Spinal cord (tissue), 10 donors: ENCODE measurements around the gene GUCY2C. TPM values are rescaled to one million over a fixed set of nuclear protein-coding genes. Genes with fewer than 3 reads are reported as not detected.
A peak's percentile ranks its signal among the peaks of the same experiment; 100 is the strongest.
"Not testable (repeated sequence)": the region's sequence is repeated elsewhere in the genome, so short reads cannot be mapped to it uniquely, and the experiment has no call there.

Source experiments
- DNase-seq, 6 donors: peaks; one replicate each; pipeline versions ENCODE4 v3.0.0 to v3.0.0-alpha.2; 2013 to 2015; ENCODE audit warnings: low spot score in 6 of 6, low read depth in 4 of 6
- H3K27ac ChIP-seq: one replicate; pipeline ENCODE4 v1.5.1; 2013; ENCODE audit warnings: low read depth, low read length, control low read depth
- H3K27me3 ChIP-seq: one replicate; pipeline ENCODE4 v1.6.1; 2013; ENCODE audit warnings: low read length; ENCODE audit not compliant: control insufficient read depth, insufficient read depth
- H3K36me3 ChIP-seq: one replicate; pipeline ENCODE4 v1.6.1; 2013; ENCODE audit warnings: low read length; ENCODE audit not compliant: control insufficient read depth, insufficient read depth
- H3K4me1 ChIP-seq: one replicate; pipeline ENCODE4 v1.6.1; 2013; ENCODE audit warnings: low read length; ENCODE audit not compliant: control insufficient read depth, insufficient read depth
- H3K4me3 ChIP-seq: one replicate; pipeline ENCODE4 v1.5.1; 2013; ENCODE audit warnings: low read depth, low read length, control low read depth
- H3K9me3 ChIP-seq: one replicate; pipeline ENCODE4 v1.6.1; 2013; ENCODE audit warnings: low read length; ENCODE audit not compliant: control insufficient read depth, insufficient read depth
- WGBS: methylation state at CpG from one replicate; pipeline ENCODE4 v1.1.5; 2013; ENCODE audit warnings: missing lambda C conversion rate; ENCODE audit not compliant: insufficient coverage; 5-methylcytosine and 5-hydroxymethylcytosine counted together
- polyA plus RNA-seq, 2 donors: library from polyadenylated mRNA; unstranded; fragments of 120-200 nt; gene quantifications; one replicate each; pipeline ENCODE4 v1.2.1, GENCODE V29; 2013; ENCODE audit not compliant: insufficient read length in 2 of 2
- total RNA-seq, 2 donors: library from RNA; depleted of rRNA in 1 of 2; stranded (reverse); fragments of 120-200 nt in 1 of 2; fragments of >200 nt in 1 of 2; gene quantifications; one replicate each; pipeline versions ENCODE4 v1.2.3 to v1.2.4, GENCODE V29; 2013 to 2014
- donor health status: healthy.

GUCY2C gene
- total and polyA plus RNA-seq, 4 donors = 0.10 to 0.27 (median 0.16) TPM; not detected in 1

DNA sequence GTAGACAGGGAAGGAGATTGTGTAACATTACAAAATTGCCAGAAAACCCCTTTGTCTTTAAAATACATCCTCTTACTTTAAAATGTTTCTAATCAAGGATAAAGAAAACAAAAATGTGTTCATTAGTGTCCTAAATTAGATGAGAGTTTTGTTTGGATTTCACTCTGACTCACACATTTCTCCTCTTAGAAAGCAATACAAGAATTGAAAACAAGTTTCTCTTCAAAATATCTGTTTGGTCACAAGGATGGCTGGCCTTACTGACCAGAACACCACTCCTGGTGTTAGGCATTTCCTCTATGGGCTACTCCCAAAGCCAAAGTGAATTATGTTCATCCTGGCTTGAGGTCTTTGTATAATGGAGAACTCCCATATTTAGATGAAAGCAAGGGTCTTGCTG lies 6.4 kb downstream of the GUCY2C start:
- H3K27ac ChIP-seq = no peak overlapping the region
- H3K36me3 ChIP-seq = no peaks in the 10 kb centered on the region
- no peak overlapping the region for H3K4me3 ChIP-seq
- DNase-seq = no peak
- no peaks in the 10 kb centered on the region for H3K27me3 ChIP-seq
- H3K9me3 ChIP-seq = no peaks in the 10 kb centered on the region
- no peaks in the 10 kb centered on the region for H3K4me1 ChIP-seq

DNA sequence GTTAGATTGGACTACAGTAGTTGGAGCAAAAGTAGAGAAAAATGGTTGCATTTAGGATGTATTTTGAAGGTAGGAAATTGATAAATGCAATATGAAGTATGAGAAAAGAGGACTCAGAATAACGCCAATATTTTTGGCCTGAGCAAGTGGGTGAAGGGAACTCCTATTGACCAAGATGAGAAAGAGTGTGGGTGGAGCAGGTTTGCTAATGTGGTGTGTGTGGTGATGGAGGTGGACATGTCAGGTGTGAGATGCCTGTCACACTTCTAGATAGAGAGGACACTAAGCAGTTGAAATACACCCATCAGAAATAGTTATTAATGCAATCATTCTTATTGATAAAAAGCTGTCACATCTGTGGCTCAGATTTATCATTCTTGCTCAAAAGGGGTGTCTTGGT lies 7.3 kb downstream of the GUCY2C start:
- no peak overlapping the region for H3K27ac ChIP-seq
- 86% methylated on average over 1 of the region's 1 CpG for WGBS
- H3K36me3 ChIP-seq = no peaks in the 10 kb centered on the region
- H3K9me3 ChIP-seq = no peaks in the 10 kb centered on the region
- H3K4me1 ChIP-seq = no peaks in the 10 kb centered on the region
- no peak overlapping the region for H3K4me3 ChIP-seq
- no peak for DNase-seq
- H3K27me3 ChIP-seq = no peaks in the 10 kb centered on the region

DNA sequence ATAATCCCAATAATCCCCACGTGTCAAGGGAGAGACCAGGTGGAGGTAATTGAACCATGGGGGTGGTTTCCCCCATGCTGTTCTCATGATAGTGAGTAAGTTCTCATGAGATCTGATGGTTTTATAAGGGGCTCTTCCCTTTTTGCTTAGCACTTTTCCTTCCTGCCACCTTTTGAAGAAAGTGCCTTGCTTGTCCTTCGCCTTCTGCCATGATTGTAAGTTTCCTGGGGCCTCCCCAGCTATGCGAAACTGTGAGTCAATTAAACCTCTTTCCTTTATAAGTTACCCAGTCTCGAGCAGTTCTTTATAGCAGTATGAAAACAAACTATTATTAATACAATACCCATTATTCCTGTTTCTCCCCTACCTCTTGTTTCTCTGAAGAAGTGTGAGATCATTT lies 14.2 kb downstream of the GUCY2C start:
- not testable (repeated sequence) for DNase-seq, H3K27me3 ChIP-seq, H3K27ac ChIP-seq, H3K9me3 ChIP-seq, H3K4me1 ChIP-seq, H3K4me3 ChIP-seq, H3K36me3 ChIP-seq
- 100% methylated on average over 1 of the region's 4 CpGs for WGBS

DNA sequence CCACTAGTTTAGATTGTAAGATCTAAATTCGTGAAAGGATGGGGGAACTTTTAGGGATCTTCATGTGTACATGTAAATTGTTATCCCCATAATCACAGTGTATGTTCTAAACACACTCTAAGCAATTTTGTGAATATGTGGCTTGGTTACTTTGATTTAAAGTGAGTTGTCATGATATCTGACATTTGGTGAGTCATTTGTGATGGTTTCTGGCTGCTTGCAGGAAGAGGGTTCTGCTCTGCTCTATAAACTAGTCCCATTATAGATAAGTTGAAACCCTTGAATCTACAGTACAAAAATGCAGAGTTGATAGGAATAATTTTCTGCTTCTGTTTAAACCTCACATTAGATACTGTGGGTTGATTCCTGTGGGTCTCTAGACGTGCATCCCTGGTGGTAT lies 14.8 kb downstream of the GUCY2C start:
- Histone ChIP-seq H3K27ac (no peak overlapping the region), H3K27me3 (no peaks in the 10 kb centered on the region), H3K36me3 (no peaks in the 10 kb centered on the region), H3K4me3 (no peak overlapping the region), H3K9me3 (no peaks in the 10 kb centered on the region), H3K4me1 (no peaks in the 10 kb centered on the region)
- no CpG with 5 or more reads among the region's 2 CpGs for WGBS
- DNase-seq = no peak

DNA sequence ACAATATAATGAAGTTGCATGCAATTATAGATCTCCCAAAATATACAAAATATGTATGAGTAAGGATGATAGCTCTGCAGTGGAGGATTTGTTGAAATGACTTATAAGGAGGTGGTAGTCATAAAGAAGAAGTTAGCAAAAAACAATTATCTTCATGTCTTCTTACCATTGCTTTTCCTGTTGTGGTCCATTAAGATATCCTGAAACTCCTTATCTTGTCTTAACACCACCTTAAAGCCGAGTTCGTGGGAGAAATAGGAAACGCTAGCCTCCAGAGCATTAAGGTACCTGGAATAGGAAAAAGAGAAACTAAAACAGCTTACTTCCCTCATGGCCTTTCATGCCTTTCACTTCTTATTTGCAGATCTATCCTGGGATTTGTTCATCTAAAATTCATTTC lies 15.2 kb downstream of the GUCY2C start:
- Histone ChIP-seq H3K27ac (no peak overlapping the region), H3K4me3 (no peak overlapping the region), H3K27me3 (no peaks in the 10 kb centered on the region), H3K36me3 (no peaks in the 10 kb centered on the region), H3K4me1 (no peaks in the 10 kb centered on the region), H3K9me3 (no peaks in the 10 kb centered on the region)
- DNase-seq = no peak
- WGBS = no CpG with 5 or more reads among the region's 3 CpGs

DNA sequence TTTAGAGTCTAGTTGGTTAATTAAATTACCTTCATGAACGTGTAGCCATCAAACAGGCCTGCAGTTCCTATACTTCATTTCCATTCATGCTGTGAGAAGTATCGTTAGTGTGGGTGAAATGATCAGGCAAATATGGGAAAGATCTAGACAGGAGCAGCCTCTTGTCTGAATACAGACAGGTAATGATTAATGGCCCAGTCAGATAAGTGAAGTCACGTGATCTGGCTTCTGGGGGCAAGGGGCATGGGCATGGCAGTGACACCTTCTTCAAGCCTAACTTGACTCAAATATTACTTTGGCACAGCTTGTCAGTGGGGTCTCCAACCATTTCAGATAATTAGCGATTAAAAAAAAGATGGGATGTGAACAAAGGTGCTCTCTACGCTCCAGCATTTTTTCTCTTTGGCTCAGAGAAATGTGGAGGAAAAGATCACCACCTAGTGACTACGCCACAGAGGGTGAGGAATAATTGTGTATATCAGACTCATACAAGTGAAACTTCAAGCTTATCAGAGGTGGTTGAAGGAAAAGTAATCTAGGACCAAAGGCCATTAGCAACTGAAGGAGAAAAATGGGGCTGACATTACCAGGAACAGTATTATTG lies 17.8 kb downstream of the GUCY2C start:
- H3K9me3 ChIP-seq = no peaks in the 10 kb centered on the region
- no peaks in the 10 kb centered on the region for H3K4me1 ChIP-seq
- H3K36me3 ChIP-seq = no peaks in the 10 kb centered on the region
- no peak overlapping the region for H3K4me3 ChIP-seq
- 88% methylated on average over 1 of the region's 6 CpGs for WGBS
- DNase-seq = no peak
- H3K27me3 ChIP-seq = no peaks in the 10 kb centered on the region
- H3K27ac ChIP-seq = no peak overlapping the region

DNA sequence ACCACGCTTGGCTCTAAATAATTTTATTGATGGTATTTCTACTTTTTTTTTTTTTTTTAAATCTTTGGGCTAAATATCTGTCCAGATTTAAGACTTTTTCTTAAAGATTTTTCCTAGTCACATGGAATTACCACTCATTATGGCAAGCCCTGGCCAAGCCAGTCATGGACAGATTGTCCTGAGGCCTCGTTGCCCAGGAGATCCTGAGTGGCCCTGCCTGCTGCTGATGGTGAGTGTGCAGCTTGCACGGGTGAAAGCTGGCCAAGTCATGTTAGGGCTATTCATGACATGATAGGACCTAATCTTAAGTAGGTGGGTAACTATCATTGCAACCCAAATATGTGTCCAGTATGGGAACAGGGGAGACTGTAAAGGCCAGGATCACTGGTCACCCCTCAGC lies 27.8 kb downstream of the GUCY2C start:
- Histone ChIP-seq H3K9me3 (no peaks in the 10 kb centered on the region), H3K27ac (no peak overlapping the region), H3K27me3 (no peaks in the 10 kb centered on the region), H3K36me3 (no peaks in the 10 kb centered on the region), H3K4me3 (no peak overlapping the region), H3K4me1 (no peaks in the 10 kb centered on the region)
- WGBS = 89% methylated on average over 2 of the region's 3 CpGs
- no peak for DNase-seq

DNA sequence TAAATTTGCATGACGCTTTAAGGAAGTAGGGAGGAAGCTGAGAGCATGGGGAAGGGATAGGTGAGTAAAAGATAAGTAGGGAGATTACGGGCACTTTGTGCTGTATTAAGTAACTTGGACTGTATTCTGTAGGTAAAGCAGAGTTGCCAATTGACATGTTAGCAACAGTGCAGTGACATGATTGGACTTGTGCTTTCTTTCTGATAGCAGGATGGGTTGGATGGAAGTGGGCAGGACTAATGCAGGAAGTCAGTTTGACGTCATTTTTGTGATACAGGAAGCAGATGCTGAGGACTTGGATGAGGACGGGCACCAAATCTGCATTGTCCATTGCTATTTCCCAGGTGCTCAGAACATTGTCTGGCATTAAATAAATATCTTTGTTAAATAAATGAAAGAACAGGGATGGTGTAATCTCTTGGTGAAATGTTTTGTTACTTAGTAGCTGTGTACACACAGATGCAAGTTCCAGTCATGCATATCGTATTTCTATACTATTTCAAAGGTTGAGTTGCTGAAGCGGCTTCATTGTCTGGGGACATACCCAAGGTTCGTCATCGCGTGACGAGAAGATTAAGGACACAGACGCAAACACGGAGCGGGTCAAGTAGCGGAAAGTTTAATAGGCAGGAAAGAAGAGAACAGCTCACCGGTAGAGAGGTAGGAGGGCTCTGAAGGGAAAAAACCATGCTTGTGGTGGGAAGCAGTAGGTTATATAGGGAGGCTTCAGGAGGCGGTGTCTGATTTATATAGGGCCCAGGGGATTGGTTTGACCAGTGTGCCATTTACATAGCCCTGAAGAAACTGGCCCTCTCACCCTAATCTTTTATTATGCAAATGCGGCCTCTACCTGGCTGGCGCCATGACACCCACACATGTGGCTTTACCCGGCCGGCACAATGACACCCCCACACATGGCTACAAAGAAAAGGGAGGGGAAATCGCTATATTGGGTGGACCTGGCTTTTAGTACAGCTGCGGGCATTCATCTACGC lies 30.7 kb downstream of the GUCY2C start:
- no peak for DNase-seq
- WGBS = 94% methylated on average over 15 of the region's 23 CpGs
- Histone ChIP-seq H3K4me1 (no peaks in the 10 kb centered on the region), H3K27ac (no peak overlapping the region), H3K4me3 (no peak overlapping the region), H3K27me3 (no peaks in the 10 kb centered on the region), H3K36me3 (no peaks in the 10 kb centered on the region), H3K9me3 (no peaks in the 10 kb centered on the region)

DNA sequence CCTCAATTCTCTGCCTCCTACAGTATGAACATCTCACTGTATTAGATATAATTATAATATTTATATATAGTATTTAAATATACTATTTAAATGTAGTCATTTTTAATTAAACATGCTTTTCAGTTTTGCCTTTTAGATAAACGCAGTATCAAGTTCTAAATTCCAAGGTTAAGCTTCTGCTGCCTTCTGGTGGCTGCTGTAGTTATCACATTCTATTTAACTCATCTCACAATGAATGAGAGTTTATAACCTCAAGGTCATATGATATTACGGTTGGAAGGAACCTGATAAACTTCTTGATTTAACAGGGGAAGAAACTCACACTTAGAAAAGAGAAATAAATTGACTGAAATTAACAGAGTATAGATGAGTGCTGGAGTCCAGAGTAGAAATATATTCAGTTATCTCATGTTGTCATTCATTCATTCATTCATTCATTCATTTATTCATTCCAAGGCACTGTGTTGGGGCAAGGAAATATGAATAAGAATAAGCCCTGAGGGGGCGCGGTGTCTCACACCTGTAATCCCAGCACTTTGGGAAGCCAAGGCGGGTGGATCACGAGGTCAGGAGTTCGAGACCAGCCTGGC lies 31.9 kb downstream of the GUCY2C start:
- no peaks in the 10 kb centered on the region for H3K9me3 ChIP-seq
- DNase-seq = peak in 5 of 6 donors; percentile 6 to 81 (median 29)
- H3K36me3 ChIP-seq = no peaks in the 10 kb centered on the region
- H3K27ac ChIP-seq = no peak overlapping the region
- H3K27me3 ChIP-seq = no peaks in the 10 kb centered on the region
- no peaks in the 10 kb centered on the region for H3K4me1 ChIP-seq
- WGBS = no CpG with 5 or more reads among the region's 7 CpGs
- no peak overlapping the region for H3K4me3 ChIP-seq
